Upper lobe of right lung (tissue), 1 donor: ENCODE results near the gene FADS1. TPM values are rescaled to one million over a fixed set of nuclear protein-coding genes. Genes with fewer than 3 reads are reported as not detected.

ENCODE experiments used
- ATAC-seq: fragments of 200-7000 bp; cut with Tn5 transposase; one replicate; pipeline ENCODE4 v1.9.1; 2020; ENCODE audit warnings: mild to moderate bottlenecking, moderate library complexity
- DNase-seq: peaks from one replicate; pipeline ENCODE4 v3.0.0-alpha.2; 2020
- H3K27ac ChIP-seq: fragments of 200-600 bp; one replicate; pipeline ENCODE4 v1.8.0; 2022
- H3K27me3 ChIP-seq: fragments of 200-600 bp; one replicate; pipeline ENCODE4 v1.8.0; 2022; ENCODE audit warnings: mild to moderate bottlenecking
- H3K36me3 ChIP-seq: fragments of 200-600 bp; one replicate; pipeline ENCODE4 v1.8.0; 2022
- H3K4me1 ChIP-seq: fragments of 200-600 bp; one replicate; pipeline ENCODE4 v1.8.0; 2022
- H3K4me3 ChIP-seq: fragments of 200-600 bp; one replicate; pipeline ENCODE4 v1.8.0; 2022; ENCODE audit warnings: mild to moderate bottlenecking
- H3K9me3 ChIP-seq: fragments of 200-600 bp; one replicate; pipeline ENCODE4 v1.8.0; 2022
- intact Hi-C: fragments of 100-400 bp; cut with DNase I; formaldehyde crosslinking; loops from one replicate; pipeline ENCODE4 v1.11.0; 2022
- long read RNA-seq: library from polyadenylated mRNA; unstranded; transcript quantifications from one replicate; pipeline ENCODE4 v2.0.0, GENCODE V29; 2021
- total RNA-seq: library from RNA; stranded (reverse); fragmentation: NEBNext Ultra II Directional; extraction: Animal tissue kit (Norgen Biotek cat#: 25700); gene quantifications from one replicate; pipeline ENCODE4 v1.2.1, GENCODE V29; 2021
- TF ChIP-seq, protein P1 (sequence below): fragments of 200-600 bp; IDR thresholded peaks from one replicate; pipeline ENCODE4 v1.8.0; 2022; ENCODE audit warnings: antibody characterized with exemption
- donor health status: DM: no; HTN: yes; CAD: no; lungs with severe emphysema.

Gene FADS1
- 68.0 TPM for total RNA-seq
- long read RNA-seq, full-length matches to known transcripts, result 222 of 262 reads
- long read RNA-seq, partial matches to known transcripts, result 14 of 262 reads
- long read RNA-seq, other reads (novel, unspliced or antisense), result 26 of 262 reads

GRCh38 chr11:61816736-61817455, at the start of gene FADS1:
TSS of gene FADS1 (minus strand) at chr11:61817003. CDS start at chr11:61816929, 74 bp downstream.
- TF ChIP-seq, protein P1, sequence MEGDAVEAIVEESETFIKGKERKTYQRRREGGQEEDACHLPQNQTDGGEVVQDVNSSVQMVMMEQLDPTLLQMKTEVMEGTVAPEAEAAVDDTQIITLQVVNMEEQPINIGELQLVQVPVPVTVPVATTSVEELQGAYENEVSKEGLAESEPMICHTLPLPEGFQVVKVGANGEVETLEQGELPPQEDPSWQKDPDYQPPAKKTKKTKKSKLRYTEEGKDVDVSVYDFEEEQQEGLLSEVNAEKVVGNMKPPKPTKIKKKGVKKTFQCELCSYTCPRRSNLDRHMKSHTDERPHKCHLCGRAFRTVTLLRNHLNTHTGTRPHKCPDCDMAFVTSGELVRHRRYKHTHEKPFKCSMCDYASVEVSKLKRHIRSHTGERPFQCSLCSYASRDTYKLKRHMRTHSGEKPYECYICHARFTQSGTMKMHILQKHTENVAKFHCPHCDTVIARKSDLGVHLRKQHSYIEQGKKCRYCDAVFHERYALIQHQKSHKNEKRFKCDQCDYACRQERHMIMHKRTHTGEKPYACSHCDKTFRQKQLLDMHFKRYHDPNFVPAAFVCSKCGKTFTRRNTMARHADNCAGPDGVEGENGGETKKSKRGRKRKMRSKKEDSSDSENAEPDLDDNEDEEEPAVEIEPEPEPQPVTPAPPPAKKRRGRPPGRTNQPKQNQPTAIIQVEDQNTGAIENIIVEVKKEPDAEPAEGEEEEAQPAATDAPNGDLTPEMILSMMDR, result peak; percentile 60
- peak within 1 kb of the TSS; percentile 70 for H3K4me3 ChIP-seq
- ATAC-seq (peak; percentile 79), DNase-seq (peak; percentile 98)
- H3K36me3 ChIP-seq, result peaks cover 12% of the 10 kb centered on the region
- H3K27me3 ChIP-seq, result no peaks in the 10 kb centered on the region
- intact Hi-C loops, result no loop called here
- H3K9me3 ChIP-seq, result no peaks in the 10 kb centered on the region
- H3K27ac ChIP-seq, result peak within 1 kb of the TSS; percentile 97
- H3K4me1 ChIP-seq, result no peaks in the 10 kb centered on the region

GRCh38 chr11:61866231-61866957, 49.6 kb upstream of the FADS1 start:
- TF ChIP-seq, protein P1, result no peak
- ATAC-seq, result no peak
- intact Hi-C loops, result no loop called here
- Histone ChIP-seq H3K4me3 (no peak overlapping the region), H3K27ac (no peak overlapping the region), H3K36me3 (peaks cover 3% of the 10 kb centered on the region), H3K27me3 (no peaks in the 10 kb centered on the region), H3K4me1 (no peaks in the 10 kb centered on the region), H3K9me3 (no peaks in the 10 kb centered on the region)
- DNase-seq, result no peak

GRCh38 chr11:61864814-61865775, 48.3 kb upstream of the FADS1 start:
- Histone ChIP-seq H3K9me3 (no peaks in the 10 kb centered on the region), H3K4me3 (no peak overlapping the region), H3K4me1 (no peaks in the 10 kb centered on the region), H3K36me3 (peaks cover 3% of the 10 kb centered on the region), H3K27ac (no peak overlapping the region), H3K27me3 (no peaks in the 10 kb centered on the region)
- DNase-seq (no peak), ATAC-seq (no peak)
- intact Hi-C loops, result no loop called here
- TF ChIP-seq, protein P1, result no peak

GRCh38 chr11:61863548-61864081, 46.8 kb upstream of the FADS1 start:
- no peaks in the 10 kb centered on the region for H3K27me3 ChIP-seq
- TF ChIP-seq, protein P1, result no peak
- peaks cover 3% of the 10 kb centered on the region for H3K36me3 ChIP-seq
- no peak overlapping the region for H3K4me3 ChIP-seq
- H3K4me1 ChIP-seq, result no peaks in the 10 kb centered on the region
- no peak overlapping the region for H3K27ac ChIP-seq
- intact Hi-C loops, result no loop called here
- ATAC-seq (no peak), DNase-seq (no peak)
- no peaks in the 10 kb centered on the region for H3K9me3 ChIP-seq
